ENCODE results near the gene SHQ1.
A peak's percentile ranks its signal among the peaks of the same experiment; 100 is the strongest.

The SHQ1 gene

DNA sequence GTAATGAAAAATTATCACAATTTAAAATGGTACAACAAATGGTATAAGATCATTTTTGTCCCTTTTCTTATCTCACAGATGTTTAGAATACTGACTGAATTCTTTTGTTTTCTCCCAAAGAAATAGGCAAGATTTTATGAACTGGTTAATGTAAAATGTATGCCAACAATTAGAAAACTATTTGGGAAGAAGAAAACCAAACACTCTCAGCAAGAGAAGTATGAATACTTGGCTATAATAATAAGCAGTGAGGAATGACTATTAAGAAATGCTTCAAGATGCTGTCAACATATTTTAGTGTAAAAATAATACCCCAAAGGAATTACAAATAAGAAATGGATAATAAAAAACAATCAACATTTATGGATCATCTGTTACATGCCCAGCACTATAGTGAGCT lies 18.5 kb downstream of the SHQ1 start:
- TF ChIP-seq, protein P1, sequence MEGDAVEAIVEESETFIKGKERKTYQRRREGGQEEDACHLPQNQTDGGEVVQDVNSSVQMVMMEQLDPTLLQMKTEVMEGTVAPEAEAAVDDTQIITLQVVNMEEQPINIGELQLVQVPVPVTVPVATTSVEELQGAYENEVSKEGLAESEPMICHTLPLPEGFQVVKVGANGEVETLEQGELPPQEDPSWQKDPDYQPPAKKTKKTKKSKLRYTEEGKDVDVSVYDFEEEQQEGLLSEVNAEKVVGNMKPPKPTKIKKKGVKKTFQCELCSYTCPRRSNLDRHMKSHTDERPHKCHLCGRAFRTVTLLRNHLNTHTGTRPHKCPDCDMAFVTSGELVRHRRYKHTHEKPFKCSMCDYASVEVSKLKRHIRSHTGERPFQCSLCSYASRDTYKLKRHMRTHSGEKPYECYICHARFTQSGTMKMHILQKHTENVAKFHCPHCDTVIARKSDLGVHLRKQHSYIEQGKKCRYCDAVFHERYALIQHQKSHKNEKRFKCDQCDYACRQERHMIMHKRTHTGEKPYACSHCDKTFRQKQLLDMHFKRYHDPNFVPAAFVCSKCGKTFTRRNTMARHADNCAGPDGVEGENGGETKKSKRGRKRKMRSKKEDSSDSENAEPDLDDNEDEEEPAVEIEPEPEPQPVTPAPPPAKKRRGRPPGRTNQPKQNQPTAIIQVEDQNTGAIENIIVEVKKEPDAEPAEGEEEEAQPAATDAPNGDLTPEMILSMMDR (conservative IDR thresholded peaks at IDR 0.05; ENCODE audit: low read depth, low read length) = no peak
- DNase-seq (ENCODE audit: low read depth) = peak; percentile 43
- H3K4me3 ChIP-seq (ENCODE audit: low read depth, low read length) = no peak overlapping the region

DNA sequence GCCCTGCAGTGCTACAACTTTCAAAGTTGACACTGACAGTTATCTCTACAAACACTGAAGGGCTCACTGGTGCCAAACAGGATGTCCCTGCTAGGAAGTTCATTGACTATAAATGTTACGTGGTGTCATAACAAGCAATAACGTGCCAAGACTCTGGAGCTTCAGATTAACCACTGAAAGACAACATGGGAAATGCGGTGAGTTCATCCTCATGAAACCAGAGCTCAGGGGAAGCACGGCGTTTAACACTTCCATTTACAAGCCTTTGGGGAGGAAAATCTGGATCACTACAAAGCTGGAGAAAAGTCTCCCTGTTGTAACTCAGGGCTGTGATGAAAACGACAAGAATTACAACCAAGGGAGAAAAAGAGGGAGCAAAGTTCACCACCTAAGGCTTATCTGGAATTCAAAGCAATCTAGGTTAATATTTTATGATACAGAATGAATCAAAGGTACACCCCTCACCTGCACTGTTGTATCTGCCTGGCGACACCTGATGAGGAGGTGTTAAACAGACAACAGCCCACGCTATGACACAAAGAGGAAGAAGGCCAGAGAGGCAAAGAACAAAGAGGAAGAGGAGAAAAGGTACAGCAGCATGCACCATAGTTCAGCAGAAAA lies 27.0 kb downstream of the SHQ1 start:
- peak; percentile 64 for DNase-seq (ENCODE audit: low read depth)
- no peak overlapping the region for H3K4me3 ChIP-seq (ENCODE audit: low read depth, low read length)
- TF ChIP-seq, protein P1 (conservative IDR thresholded peaks at IDR 0.05; ENCODE audit: low read depth, low read length) = no peak

DNA sequence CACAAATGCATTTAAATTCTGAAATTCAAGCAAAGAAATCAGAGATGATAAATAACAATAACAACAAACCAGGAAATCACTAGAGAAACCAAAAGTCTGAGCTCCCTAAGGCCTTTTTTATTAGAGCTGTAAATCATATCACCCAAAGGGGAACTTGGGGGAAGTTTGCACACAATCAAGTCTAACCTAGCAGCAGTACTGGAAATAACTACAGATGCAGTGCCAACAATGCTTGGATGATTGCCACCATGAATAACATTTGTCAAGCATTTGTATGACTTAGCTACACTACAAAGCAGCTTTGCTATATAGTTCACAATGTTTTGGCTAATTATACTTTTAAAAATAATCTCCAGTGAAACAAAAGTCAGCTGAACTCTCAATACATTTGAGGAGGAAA lies 27.8 kb downstream of the SHQ1 start:
- TF ChIP-seq, protein P1 (conservative IDR thresholded peaks at IDR 0.05; ENCODE audit: low read depth, low read length) = no peak
- no peak overlapping the region for H3K4me3 ChIP-seq (ENCODE audit: low read depth, low read length)
- peak; percentile 65 for DNase-seq (ENCODE audit: low read depth)

DNA sequence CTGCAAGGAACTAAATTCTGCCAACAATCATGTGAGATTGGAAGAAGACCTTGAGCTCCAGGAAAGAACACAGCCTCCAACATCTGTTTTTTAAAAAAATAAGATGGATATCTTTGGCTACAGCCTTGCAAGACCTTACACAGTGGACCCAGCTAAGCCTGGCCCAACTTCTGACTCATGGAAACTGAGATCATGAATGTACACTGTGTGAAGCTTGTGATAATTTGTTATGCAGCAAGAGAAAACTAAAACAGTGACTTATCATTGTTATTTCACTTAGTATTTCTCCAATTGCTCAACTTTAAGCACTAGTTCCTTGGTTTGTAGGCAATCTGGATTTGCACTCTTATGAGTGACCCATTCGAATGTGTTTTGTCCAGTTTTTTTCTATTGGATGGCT lies 29.3 kb downstream of the SHQ1 start:
- TF ChIP-seq, protein P1 (conservative IDR thresholded peaks at IDR 0.05; ENCODE audit: low read depth, low read length) = no peak
- no peak overlapping the region for H3K4me3 ChIP-seq (ENCODE audit: low read depth, low read length)
- peak; percentile 88 for DNase-seq (ENCODE audit: low read depth)

DNA sequence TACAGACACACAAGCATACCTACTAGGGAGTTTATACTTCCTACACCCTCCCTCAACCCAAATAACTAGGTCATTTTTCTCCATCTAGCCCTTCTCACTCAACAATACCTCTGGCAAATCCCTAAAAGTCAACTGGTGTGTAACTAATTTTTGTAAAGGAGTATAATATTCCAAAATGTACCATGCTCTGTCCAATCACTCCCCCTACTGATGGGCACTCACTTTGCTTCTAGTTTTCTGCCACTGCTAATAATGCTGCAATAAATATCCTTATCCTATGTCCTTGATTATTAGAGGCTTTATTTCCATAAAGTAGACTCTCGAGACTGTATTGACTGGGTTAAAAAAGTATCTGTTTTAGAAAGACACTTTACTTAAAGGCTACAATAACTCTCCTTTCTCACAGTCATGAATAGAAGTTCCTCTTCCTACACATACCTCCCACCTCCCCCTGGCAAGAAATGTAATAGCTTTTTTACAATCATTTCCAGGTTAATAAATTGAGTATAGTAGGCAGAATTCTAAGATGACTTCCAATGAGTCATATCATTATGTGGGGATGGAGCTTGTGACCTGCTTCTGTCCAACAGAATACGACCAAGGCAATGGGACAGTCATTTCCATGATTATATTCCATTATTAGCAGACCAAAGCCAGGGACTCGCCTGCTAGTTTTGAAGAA lies 30.0 kb downstream of the SHQ1 start:
- TF ChIP-seq, protein P1 (conservative IDR thresholded peaks at IDR 0.05; ENCODE audit: low read depth, low read length) = peak; percentile 78
- no peak overlapping the region for H3K4me3 ChIP-seq (ENCODE audit: low read depth, low read length)
- peak; percentile 69 for DNase-seq (ENCODE audit: low read depth)

DNA sequence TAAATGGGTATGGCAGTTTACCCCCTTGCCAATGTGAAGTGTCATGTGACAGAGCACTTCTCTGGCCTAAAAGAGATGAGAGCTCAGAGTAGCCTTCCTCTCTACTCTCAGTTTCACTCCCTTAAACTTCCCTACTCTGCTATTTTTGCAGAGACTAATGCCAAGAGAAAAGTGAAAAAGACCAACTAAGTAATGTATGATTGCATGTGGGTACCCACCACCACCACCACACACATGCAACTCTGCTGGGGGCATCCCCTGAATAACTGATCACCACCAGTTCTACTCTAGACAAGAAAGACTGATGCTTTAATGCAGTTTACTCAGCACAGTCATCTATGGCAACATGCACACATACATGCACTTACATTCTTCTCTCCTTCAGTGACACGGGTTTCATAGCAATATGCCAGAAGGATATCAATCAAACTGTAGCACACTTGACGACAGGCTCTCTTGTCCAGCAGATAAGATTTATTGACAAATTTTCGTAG lies 31.3 kb downstream of the SHQ1 start:
- no peak overlapping the region for H3K4me3 ChIP-seq (ENCODE audit: low read depth, low read length)
- TF ChIP-seq, protein P1 (conservative IDR thresholded peaks at IDR 0.05; ENCODE audit: low read depth, low read length) = no peak
- no peak for DNase-seq (ENCODE audit: low read depth)

DNA sequence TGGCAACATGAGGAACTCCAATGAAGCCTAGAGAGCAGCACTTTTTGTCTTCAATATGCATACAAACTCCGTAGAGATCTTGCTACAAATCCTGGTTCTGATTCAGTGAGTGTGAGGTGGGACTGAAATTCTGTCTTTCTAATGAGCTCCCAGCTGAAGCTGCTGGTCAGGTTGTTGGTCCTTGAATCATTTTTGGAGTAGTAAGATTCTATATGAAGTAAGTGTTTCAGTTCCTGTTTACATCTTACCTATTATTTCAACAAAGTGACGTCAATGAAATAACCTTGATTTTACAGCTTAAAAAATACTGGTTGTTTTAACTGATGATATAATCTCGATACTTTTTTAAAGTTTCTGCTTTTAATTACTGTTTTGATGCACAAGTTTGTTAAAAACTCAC lies 33.9 kb downstream of the SHQ1 start:
- TF ChIP-seq, protein P1 (conservative IDR thresholded peaks at IDR 0.05; ENCODE audit: low read depth, low read length) = no peak
- no peak for DNase-seq (ENCODE audit: low read depth)
- no peak overlapping the region for H3K4me3 ChIP-seq (ENCODE audit: low read depth, low read length)

Measured in choroid plexus epithelial cell (primary cell).